ENCODE data around the gene HACL1.

DNA sequence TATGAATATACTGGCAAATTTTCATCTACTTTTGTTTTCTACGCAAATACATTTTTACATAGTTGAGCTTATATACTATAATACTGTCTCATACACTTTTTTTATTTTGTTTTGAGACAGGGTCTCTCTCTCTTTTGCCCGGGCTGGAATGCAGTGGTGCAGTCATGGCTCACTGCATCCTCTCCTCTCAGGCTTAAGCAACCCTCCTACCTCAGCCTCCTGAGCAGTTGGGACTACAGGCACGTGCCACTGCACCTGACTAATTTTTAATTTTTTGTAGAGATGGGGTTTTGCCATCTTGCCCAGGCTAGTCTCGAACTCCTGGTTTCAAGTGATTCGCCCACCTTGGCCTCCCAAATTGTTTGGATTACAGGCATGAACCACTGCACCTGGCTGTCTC lies 25.9 kb downstream of the HACL1 start:
- TF ChIP-seq EZH2 (IDR thresholded peaks at IDR 0.05; ENCODE audit: low read length) = no peak
- TF ChIP-seq, protein P1, sequence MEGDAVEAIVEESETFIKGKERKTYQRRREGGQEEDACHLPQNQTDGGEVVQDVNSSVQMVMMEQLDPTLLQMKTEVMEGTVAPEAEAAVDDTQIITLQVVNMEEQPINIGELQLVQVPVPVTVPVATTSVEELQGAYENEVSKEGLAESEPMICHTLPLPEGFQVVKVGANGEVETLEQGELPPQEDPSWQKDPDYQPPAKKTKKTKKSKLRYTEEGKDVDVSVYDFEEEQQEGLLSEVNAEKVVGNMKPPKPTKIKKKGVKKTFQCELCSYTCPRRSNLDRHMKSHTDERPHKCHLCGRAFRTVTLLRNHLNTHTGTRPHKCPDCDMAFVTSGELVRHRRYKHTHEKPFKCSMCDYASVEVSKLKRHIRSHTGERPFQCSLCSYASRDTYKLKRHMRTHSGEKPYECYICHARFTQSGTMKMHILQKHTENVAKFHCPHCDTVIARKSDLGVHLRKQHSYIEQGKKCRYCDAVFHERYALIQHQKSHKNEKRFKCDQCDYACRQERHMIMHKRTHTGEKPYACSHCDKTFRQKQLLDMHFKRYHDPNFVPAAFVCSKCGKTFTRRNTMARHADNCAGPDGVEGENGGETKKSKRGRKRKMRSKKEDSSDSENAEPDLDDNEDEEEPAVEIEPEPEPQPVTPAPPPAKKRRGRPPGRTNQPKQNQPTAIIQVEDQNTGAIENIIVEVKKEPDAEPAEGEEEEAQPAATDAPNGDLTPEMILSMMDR (optimal IDR thresholded peaks at IDR 0.05 in 1 of 3, IDR thresholded peaks at IDR 0.05 in 1 of 3, conservative IDR thresholded peaks at IDR 0.05 in 1 of 3; ENCODE audit: extremely low read depth in 1 of 3, insufficient read depth in 2 of 3, low read length in 3 of 3) = no peak
